Stimulated activated CD4-positive, alpha-beta T cell treated with anti-CD3 and anti-CD28 coated beads, TNF-alpha, amount 100 ng/mL, for 4 hours (primary cell): ENCODE measurements around the gene STING1.
A peak's percentile ranks its signal among the peaks of the same experiment; 100 is the strongest.

Experiments
- DNase-seq, 3 experiments: peaks; one replicate each; pipeline ENCODE4 v3.0.0-alpha.2; 2020; ENCODE audit warnings: low read depth in 3 of 3

STING1 gene

GRCh38 chr5:139468421-139468931 lies 14.1 kb downstream of the STING1 start:
- DNase-seq = no peak

GRCh38 chr5:139462586-139463276 lies 19.8 kb downstream of the STING1 start, which contains the start of gene ECSCR:
Gene ECSCR, minus strand, starts transcription at chr5:139462743. Its CDS starts 73 bp downstream, at chr5:139462670.
- DNase-seq = no peak

- no peak for DNase-seq
These were observed 20.9 kb downstream of the STING1 start for GRCh38 chr5:139461698-139462097.

GRCh38 chr5:139461176-139461575 lies 21.4 kb downstream of the STING1 start:
- no peak for DNase-seq

GRCh38 chr5:139460455-139460854 lies 22.1 kb downstream of the STING1 start:
- no peak for DNase-seq

- DNase-seq = no peak
These were observed 23.1 kb downstream of the STING1 start for GRCh38 chr5:139459451-139459934.

- DNase-seq = peak in 2 of 3 experiments; percentile 45 to 65
These were observed 23.8 kb downstream of the STING1 start for GRCh38 chr5:139458580-139459407.

- DNase-seq = no peak
These were observed 24.8 kb downstream of the STING1 start for GRCh38 chr5:139457653-139458306.

- no peak for DNase-seq
These were observed 25.3 kb downstream of the STING1 start for GRCh38 chr5:139457241-139457640.

GRCh38 chr5:139456776-139457175 lies 25.8 kb downstream of the STING1 start:
- DNase-seq = no peak

GRCh38 chr5:139454568-139455290 lies 27.8 kb downstream of the STING1 start:
- DNase-seq = no peak

GRCh38 chr5:139453683-139454567 lies 28.6 kb downstream of the STING1 start:
- peak in 1 of 3 experiments; percentile 50 for DNase-seq

- DNase-seq = no peak
These were observed 30.5 kb downstream of the STING1 start for GRCh38 chr5:139451878-139452660.

GRCh38 chr5:139451176-139451575 lies 31.4 kb downstream of the STING1 start:
- no peak for DNase-seq

- no peak for DNase-seq
These were observed 35.4 kb downstream of the STING1 start for GRCh38 chr5:139446956-139447779.

GRCh38 chr5:139445325-139446170 lies 37.0 kb downstream of the STING1 start:
- no peak for DNase-seq

- DNase-seq = no peak
These were observed 38.6 kb downstream of the STING1 start for GRCh38 chr5:139443831-139444453.
